SK-N-MC (cell line): ENCODE results near the gene ZFYVE28.

Experiments
- EZH2 ChIP-seq: fragments of 200-600 bp; sonication (generic); IDR thresholded peaks from one replicate; pipeline ENCODE4 v1.6.1; 2017; ENCODE audit warnings: antibody characterized with exemption
- POLR2AphosphoS5 ChIP-seq: IDR thresholded peaks from 2 replicates; pipeline ENCODE4 v1.6.1; 2012; ENCODE audit warnings: mild to moderate bottlenecking, low read depth, low read length, borderline replicate concordance

DNA sequence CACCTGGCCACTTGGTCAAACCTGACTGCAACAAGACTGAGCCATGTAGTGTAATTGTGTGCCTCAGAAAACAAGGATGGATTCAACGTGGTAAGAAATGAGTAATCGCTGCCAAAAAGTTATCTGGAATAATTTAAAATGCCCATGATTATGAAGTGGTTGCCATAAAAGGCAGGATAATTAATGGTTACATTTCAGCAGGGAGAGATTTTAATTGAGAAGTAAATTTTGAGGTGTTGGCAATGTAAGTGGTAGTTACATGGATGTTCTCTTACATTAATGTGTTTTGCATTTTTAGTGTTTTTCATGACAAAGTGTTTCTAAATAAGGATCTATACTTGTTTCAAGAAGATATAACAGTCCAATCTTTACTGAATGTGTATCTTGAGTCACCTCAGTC, 192.2 kb downstream of the ZFYVE28 start:
- TF ChIP-seq EZH2 (no peak), POLR2AphosphoS5 (no peak)
